IPS-18a (cell line): ENCODE results near the gene ZC3H10.
"Not testable (repeated sequence)": the region's sequence is repeated elsewhere in the genome, so short reads cannot be mapped to it uniquely, and the experiment has no call there.

Source experiments
- H3K27ac ChIP-seq: one replicate; pipeline ENCODE4 v1.5.1; 2013; ENCODE audit warnings: low read length
- H3K27me3 ChIP-seq: one replicate; pipeline ENCODE4 v1.6.1; 2013; ENCODE audit warnings: mild to moderate bottlenecking, low read length; ENCODE audit not compliant: control insufficient read depth, insufficient read depth
- H3K36me3 ChIP-seq: one replicate; pipeline ENCODE4 v1.6.1; 2013; ENCODE audit warnings: low read depth, low read length; ENCODE audit not compliant: control insufficient read depth
- H3K4me1 ChIP-seq: one replicate; pipeline ENCODE4 v1.6.1; 2013; ENCODE audit warnings: low read depth, low read length; ENCODE audit not compliant: control insufficient read depth
- H3K4me3 ChIP-seq: one replicate; pipeline ENCODE4 v1.5.1; 2013; ENCODE audit warnings: low read length
- H3K9ac ChIP-seq: one replicate; pipeline ENCODE4 v1.6.1; 2013; ENCODE audit warnings: mild to moderate bottlenecking, low read length, moderate library complexity
- H3K9me3 ChIP-seq: one replicate; pipeline ENCODE4 v1.6.1; 2013; ENCODE audit warnings: low read depth, low read length; ENCODE audit not compliant: control insufficient read depth

Gene ZC3H10

DNA sequence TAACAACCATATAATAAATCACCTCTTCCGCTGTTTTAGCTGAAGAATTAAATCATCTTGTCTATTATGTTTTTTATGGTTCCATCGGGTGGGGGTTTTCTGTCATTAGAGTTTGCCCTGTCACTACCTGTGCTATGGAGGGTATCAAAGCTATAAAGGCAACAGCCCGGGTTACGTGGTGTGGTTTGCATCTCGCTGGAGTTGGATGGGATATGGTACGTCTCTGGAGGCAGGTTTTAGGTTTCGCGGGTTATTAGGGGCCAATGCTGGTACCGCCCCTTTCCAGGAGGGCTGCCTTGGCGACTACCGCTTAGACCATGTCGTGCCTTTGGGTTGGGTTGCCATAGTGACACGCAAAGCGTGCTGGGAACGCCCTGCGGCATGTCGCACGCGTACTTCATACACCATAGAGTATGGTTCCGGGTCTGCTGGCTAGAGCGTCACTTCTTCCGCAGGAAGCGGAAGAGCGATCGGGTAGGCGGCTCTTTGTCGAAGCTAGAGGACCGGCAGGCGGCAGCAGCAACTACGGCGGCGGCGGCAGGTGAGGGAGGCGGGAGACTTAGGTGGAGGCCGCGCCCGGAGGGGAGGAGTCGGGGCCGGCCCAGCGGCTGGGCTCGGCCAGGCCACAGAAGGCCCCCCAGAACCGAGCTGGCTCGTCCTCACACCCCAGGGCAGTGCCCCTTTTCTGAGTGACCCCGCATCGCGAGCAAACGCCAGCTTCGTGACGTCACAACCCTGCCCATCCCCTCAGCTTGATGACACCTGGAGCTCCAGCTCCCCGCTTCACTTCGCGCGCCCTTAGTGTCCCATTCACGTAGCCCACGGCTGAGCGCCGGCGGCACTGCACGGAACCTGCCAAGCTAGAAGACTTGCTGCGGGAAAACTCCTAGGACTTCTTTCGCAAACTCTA lies at the start of gene ZC3H10:
Gene ZC3H10 (plus strand): TSS at position 489 of the 910 bp plus-strand sequence. CDS start 2,297 bp downstream, outside the sequence.
- peak within 1 kb of the TSS; percentile 99 for H3K27ac ChIP-seq
- H3K9ac ChIP-seq: peak within 1 kb of the TSS; percentile 99
- H3K4me3 ChIP-seq: peak within 1 kb of the TSS; percentile 100
- no peaks in the 10 kb centered on the region for H3K27me3 ChIP-seq
- H3K9me3 ChIP-seq: no peaks in the 10 kb centered on the region
- H3K4me1 ChIP-seq: peaks cover 14% of the 10 kb centered on the region
- peaks cover 32% of the 10 kb centered on the region for H3K36me3 ChIP-seq

DNA sequence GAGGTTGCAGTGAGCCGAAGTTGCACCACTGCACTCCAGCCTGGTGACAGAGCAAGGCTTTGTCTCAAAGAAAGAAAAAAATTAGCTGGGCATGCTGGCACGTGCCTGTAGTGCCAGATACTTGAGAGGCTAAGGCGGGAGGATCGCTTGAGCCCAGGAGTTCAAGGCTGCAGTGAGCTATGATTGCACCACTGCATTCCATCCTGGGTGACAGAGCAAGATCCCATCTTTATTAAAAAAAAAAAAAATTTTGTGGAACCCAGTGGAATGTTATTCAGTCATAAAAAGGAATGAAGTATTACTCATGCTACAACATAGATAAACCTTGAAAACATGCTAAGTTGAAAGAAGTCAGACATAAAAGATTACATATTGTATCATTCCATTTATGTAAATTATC lies 46.4 kb upstream of the ZC3H10 start:
- no peaks in the 10 kb centered on the region for H3K4me1 ChIP-seq
- no peak overlapping the region for H3K4me3 ChIP-seq
- no peak overlapping the region for H3K27ac ChIP-seq
- no peaks in the 10 kb centered on the region for H3K27me3 ChIP-seq
- no peak overlapping the region for H3K9ac ChIP-seq
- no peaks in the 10 kb centered on the region for H3K36me3 ChIP-seq
- H3K9me3 ChIP-seq: no peaks in the 10 kb centered on the region

DNA sequence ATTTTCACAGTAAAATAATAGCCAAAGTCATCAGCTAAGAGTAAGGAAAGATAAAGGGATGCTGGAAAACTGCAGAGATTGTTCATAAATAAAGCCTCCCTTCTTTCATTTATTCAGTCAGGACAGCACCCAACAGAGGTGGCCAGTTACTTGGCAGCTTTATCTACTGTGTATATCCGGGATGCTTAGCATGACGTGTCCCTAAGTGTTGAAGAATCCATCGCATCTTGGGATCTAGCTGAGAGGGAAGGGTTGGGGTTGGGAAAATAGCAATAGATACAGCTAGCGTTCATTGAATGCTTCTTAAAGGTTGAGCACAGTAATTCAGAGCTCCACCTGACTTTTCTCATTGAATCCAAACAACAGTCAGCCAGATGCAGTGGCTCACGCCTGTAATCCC lies 43.7 kb upstream of the ZC3H10 start:
- no peak overlapping the region for H3K4me3 ChIP-seq
- no peaks in the 10 kb centered on the region for H3K36me3 ChIP-seq
- H3K9ac ChIP-seq: no peak overlapping the region
- H3K27ac ChIP-seq: no peak overlapping the region
- no peaks in the 10 kb centered on the region for H3K27me3 ChIP-seq
- no peaks in the 10 kb centered on the region for H3K9me3 ChIP-seq
- peaks cover 5% of the 10 kb centered on the region for H3K4me1 ChIP-seq

GRCh38 chr12:56077966-56078365 lies 40.1 kb upstream of the ZC3H10 start:
- H3K27me3 ChIP-seq, H3K9ac ChIP-seq, H3K27ac ChIP-seq, H3K9me3 ChIP-seq, H3K36me3 ChIP-seq, H3K4me3 ChIP-seq: not testable (repeated sequence)
- peaks cover 14% of the 10 kb centered on the region for H3K4me1 ChIP-seq

GRCh38 chr12:56078427-56078826 lies 39.6 kb upstream of the ZC3H10 start:
- no peaks in the 10 kb centered on the region for H3K27me3 ChIP-seq
- H3K9ac ChIP-seq: peak overlapping the region; percentile 60
- H3K27ac ChIP-seq: no peak overlapping the region
- H3K4me1 ChIP-seq: peaks cover 14% of the 10 kb centered on the region
- no peaks in the 10 kb centered on the region for H3K9me3 ChIP-seq
- peak overlapping the region; percentile 86 for H3K4me3 ChIP-seq
- H3K36me3 ChIP-seq: no peaks in the 10 kb centered on the region

DNA sequence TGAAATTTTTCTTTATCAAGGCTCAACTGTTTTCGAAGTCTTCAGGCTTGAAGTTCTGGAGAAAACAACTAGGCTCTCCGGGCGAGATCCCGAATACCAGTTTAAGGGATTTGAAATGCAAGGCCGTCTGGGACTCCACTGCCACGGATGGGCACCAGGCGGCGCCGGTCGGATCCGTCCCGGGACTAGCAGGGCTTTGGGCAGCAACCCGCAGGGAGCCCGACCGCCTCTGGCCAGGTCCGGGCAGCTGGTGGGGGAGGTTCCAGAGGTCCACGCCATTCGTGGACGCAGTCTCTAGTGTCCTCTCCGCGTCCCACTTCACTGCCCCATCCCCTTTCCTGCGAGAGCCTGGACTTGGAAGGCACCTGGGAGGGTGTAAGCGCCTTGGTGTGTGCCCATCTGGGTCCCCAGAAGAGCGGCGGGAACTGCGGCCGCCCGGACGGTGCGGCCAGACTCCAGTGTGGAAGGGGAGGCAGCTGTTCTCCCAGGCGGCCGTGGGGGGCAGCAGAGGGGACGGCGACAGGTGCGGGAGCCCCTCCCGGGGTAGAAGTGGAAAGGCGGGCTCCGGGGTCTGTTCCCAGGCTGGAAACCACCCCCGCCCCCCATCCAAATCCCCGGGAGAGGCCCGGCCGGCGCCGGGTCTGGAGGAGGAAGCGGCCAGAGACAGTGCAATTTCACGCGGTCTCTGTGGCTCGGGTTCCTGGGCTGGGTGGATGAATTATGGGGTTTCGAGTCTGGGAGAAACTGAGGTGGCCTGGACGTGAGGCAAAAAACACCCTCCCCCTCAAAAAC lies 38.9 kb upstream of the ZC3H10 start:
- Histone ChIP-seq H3K36me3 (no peaks in the 10 kb centered on the region), H3K27ac (peak overlapping the region; percentile 78), H3K9me3 (no peaks in the 10 kb centered on the region), H3K4me1 (peaks cover 14% of the 10 kb centered on the region), H3K9ac (peak overlapping the region; percentile 60), H3K4me3 (peak overlapping the region; percentile 86), H3K27me3 (no peaks in the 10 kb centered on the region)

DNA sequence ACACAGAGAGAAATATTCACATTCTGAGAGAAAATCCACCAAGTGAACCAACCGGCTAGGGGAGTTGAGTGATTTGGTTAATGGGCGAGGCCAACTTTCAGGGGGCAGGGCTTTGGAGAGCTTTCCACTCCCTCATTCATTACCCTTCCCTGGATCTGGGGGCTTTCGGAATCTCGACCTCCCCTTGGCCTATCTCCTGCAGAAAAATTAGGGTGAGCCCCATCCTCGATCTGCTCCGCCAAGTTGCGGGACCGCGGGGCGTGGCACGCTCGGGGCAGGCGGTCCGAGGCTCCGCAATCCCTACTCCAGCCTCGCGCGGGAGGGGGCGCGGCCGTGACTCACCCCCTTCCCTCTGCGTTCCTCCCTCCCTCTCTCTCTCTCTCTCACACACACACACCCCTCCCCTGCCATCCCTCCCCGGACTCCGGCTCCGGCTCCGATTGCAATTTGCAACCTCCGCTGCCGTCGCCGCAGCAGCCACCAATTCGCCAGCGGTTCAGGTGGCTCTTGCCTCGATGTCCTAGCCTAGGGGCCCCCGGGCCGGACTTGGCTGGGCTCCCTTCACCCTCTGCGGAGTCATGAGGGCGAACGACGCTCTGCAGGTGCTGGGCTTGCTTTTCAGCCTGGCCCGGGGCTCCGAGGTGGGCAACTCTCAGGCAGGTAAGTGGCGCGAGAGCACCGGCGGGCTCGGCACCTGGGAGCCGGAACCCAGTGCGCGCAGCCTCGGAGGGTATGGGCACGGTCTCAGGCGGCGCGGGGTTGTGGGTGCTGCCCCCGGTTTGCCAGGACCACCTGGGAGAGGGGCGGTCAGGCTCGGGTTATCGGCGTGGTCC lies 38.1 kb upstream of the ZC3H10 start, which contains the start of gene ERBB3:
Gene ERBB3 (plus strand): TSS at position 443 of the 833 bp plus-strand sequence. CDS start 136 bp downstream, at position 579.
- H3K27me3 ChIP-seq: no peaks in the 10 kb centered on the region
- peak within 1 kb of the TSS; percentile 86 for H3K4me3 ChIP-seq
- H3K36me3 ChIP-seq: no peaks in the 10 kb centered on the region
- H3K9ac ChIP-seq: peak within 1 kb of the TSS; percentile 60
- no peaks in the 10 kb centered on the region for H3K9me3 ChIP-seq
- peak within 1 kb of the TSS; percentile 78 for H3K27ac ChIP-seq
- peaks cover 14% of the 10 kb centered on the region for H3K4me1 ChIP-seq

DNA sequence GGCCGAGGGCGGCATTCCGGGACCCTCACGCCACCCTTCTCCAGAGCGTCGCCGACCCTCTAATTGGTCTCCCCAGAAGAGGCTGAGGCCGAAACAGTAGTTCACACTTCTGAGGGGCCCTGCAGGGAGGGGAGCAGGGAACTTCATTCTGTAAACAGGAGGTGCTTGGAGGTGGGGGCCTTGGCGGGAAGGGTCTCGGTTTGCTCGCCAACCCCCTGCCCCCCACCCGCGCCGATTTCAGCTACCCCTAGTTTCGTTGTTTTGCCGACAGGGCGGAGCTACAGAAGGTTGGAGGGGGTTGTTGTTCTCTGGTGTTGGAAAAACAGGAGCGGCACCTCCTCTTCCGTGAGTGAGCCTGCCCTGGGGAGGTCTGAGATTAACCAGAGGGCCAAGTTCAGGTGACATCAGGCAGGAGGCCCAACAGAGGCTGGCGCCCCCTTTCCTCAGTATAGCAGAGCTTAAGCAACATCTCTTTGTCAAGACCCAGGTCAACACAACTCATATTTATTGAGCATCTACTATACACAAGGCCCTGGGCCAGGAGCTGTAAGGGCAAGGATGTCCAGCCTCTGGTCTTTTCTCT lies 37.4 kb upstream of the ZC3H10 start:
- peaks cover 14% of the 10 kb centered on the region for H3K4me1 ChIP-seq
- peak overlapping the region; percentile 60 for H3K9ac ChIP-seq
- peak overlapping the region; percentile 86 for H3K4me3 ChIP-seq
- H3K27ac ChIP-seq: no peak overlapping the region
- no peaks in the 10 kb centered on the region for H3K36me3 ChIP-seq
- no peaks in the 10 kb centered on the region for H3K27me3 ChIP-seq
- no peaks in the 10 kb centered on the region for H3K9me3 ChIP-seq

GRCh38 chr12:56081393-56082347 lies 36.4 kb upstream of the ZC3H10 start:
- H3K4me3 ChIP-seq: peak overlapping the region; percentile 86
- H3K9me3 ChIP-seq: no peaks in the 10 kb centered on the region
- peaks cover 14% of the 10 kb centered on the region for H3K4me1 ChIP-seq
- H3K9ac ChIP-seq: peak overlapping the region; percentile 60
- H3K27me3 ChIP-seq: no peaks in the 10 kb centered on the region
- H3K36me3 ChIP-seq: peaks cover 8% of the 10 kb centered on the region
- H3K27ac ChIP-seq: no peak overlapping the region

DNA sequence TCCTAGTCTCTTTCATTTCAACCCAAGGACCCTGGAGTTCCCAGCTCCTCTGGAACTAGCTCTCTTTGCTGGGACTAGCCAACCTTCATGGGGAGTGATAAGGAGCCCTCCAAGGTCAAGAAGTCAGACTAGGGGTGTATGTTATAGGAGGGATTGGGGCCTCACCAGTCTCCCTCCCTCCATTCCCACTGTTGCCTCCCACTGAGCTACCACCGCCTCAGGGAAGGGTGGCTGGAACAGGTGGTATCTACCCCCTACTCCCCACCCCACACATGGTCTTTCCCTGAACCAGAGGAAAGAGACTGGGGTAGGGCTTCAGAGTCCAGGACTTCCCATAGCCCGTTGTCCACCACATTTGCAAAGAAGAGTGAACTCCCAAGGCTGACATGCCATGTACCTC lies 35.7 kb upstream of the ZC3H10 start:
- no peak overlapping the region for H3K4me3 ChIP-seq

More for the DNA sequence above, 35.7 kb upstream of the ZC3H10 start:
- peaks cover 14% of the 10 kb centered on the region for H3K4me1 ChIP-seq
- H3K9me3 ChIP-seq: no peaks in the 10 kb centered on the region
- H3K27me3 ChIP-seq: no peaks in the 10 kb centered on the region
- no peak overlapping the region for H3K27ac ChIP-seq
- no peak overlapping the region for H3K9ac ChIP-seq
- peaks cover 14% of the 10 kb centered on the region for H3K36me3 ChIP-seq
